ENCODE results near the gene MAVS.

MAVS gene

GRCh38 chr20:3869839-3870634 lies 23.4 kb downstream of the MAVS start:
- POLR2A ChIA-PET, result no interaction called here
- no peak for DNase-seq (ENCODE audit: extremely low spot score)
- TF ChIP-seq FOXM1 (IDR thresholded peaks at IDR 0.05; ENCODE audit: borderline replicate concordance), result no peak
- no peak for TF ChIP-seq HDGF (IDR thresholded peaks at IDR 0.05; ENCODE audit: borderline replicate concordance)
- TF ChIP-seq ELF4 (IDR thresholded peaks at IDR 0.05), result no peak
- TF ChIP-seq TARDBP (IDR thresholded peaks at IDR 0.05), result no peak
- TF ChIP-seq SP1 (IDR thresholded peaks at IDR 0.05), result no peak
- no peak for TF ChIP-seq ARNT (IDR thresholded peaks at IDR 0.05)
- no peak for TF ChIP-seq LEF1 (IDR thresholded peaks at IDR 0.05; ENCODE audit: borderline replicate concordance)
- no peak for TF ChIP-seq FOXK2 (IDR thresholded peaks at IDR 0.05)
- no peak for TF ChIP-seq L3MBTL2 (conservative IDR thresholded peaks at IDR 0.05)
- no peak for TF ChIP-seq PKNOX1 (IDR thresholded peaks at IDR 0.05)
- TF ChIP-seq FOXA1 (IDR thresholded peaks at IDR 0.05), result no peak
- TF ChIP-seq SUZ12 (IDR thresholded peaks at IDR 0.05), result no peak
- no peak for TF ChIP-seq BHLHE40 (IDR thresholded peaks at IDR 0.05; ENCODE audit: borderline replicate concordance)
- TF ChIP-seq NFRKB (IDR thresholded peaks at IDR 0.05), result no peak
- no peak for TF ChIP-seq CTBP1 (IDR thresholded peaks at IDR 0.05; ENCODE audit: borderline replicate concordance)
- TF ChIP-seq ZNF384 (IDR thresholded peaks at IDR 0.05), result no peak
- CTCF ChIA-PET, result no interaction called here

GRCh38 chr20:3871550-3872265 lies 25.1 kb downstream of the MAVS start:
- TF ChIP-seq TARDBP (IDR thresholded peaks at IDR 0.05) (no peak), ELF4 (IDR thresholded peaks at IDR 0.05) (no peak), CTBP1 (IDR thresholded peaks at IDR 0.05; ENCODE audit: borderline replicate concordance) (no peak), FOXA1 (IDR thresholded peaks at IDR 0.05) (no peak), SP1 (IDR thresholded peaks at IDR 0.05) (no peak), PKNOX1 (IDR thresholded peaks at IDR 0.05) (no peak), FOXK2 (IDR thresholded peaks at IDR 0.05) (no peak), HDGF (IDR thresholded peaks at IDR 0.05; ENCODE audit: borderline replicate concordance) (no peak), ZNF384 (IDR thresholded peaks at IDR 0.05) (no peak), SUZ12 (IDR thresholded peaks at IDR 0.05) (no peak), BHLHE40 (IDR thresholded peaks at IDR 0.05; ENCODE audit: borderline replicate concordance) (no peak), FOXM1 (IDR thresholded peaks at IDR 0.05; ENCODE audit: borderline replicate concordance) (no peak), L3MBTL2 (conservative IDR thresholded peaks at IDR 0.05) (no peak), NFRKB (IDR thresholded peaks at IDR 0.05) (no peak), LEF1 (IDR thresholded peaks at IDR 0.05; ENCODE audit: borderline replicate concordance) (no peak), ARNT (IDR thresholded peaks at IDR 0.05) (no peak)
- CTCF ChIA-PET, result no interaction called here
- POLR2A ChIA-PET, result no interaction called here
- DNase-seq (ENCODE audit: extremely low spot score), result no peak

GRCh38 chr20:3873507-3873906 lies 26.9 kb downstream of the MAVS start:
- no peak for DNase-seq (ENCODE audit: extremely low spot score)
- POLR2A ChIA-PET, result no interaction called here
- no peak for TF ChIP-seq BHLHE40 (IDR thresholded peaks at IDR 0.05; ENCODE audit: borderline replicate concordance)
- no peak for TF ChIP-seq FOXK2 (IDR thresholded peaks at IDR 0.05)
- no peak for TF ChIP-seq FOXM1 (IDR thresholded peaks at IDR 0.05; ENCODE audit: borderline replicate concordance)
- TF ChIP-seq CTBP1 (IDR thresholded peaks at IDR 0.05; ENCODE audit: borderline replicate concordance), result no peak
- TF ChIP-seq ELF4 (IDR thresholded peaks at IDR 0.05), result no peak
- no peak for TF ChIP-seq TARDBP (IDR thresholded peaks at IDR 0.05)
- no peak for TF ChIP-seq FOXA1 (IDR thresholded peaks at IDR 0.05)
- TF ChIP-seq NFRKB (IDR thresholded peaks at IDR 0.05), result no peak
- TF ChIP-seq SP1 (IDR thresholded peaks at IDR 0.05), result no peak
- TF ChIP-seq PKNOX1 (IDR thresholded peaks at IDR 0.05), result no peak
- CTCF ChIA-PET, result no interaction called here

GRCh38 chr20:3874194-3874844 lies 27.7 kb downstream of the MAVS start:
- CTCF ChIA-PET, result no interaction called here
- POLR2A ChIA-PET, result interaction anchor here (1.1 kb wide), 1 partner anchor 88 kb away, joined by 4 read pairs; the partner anchor contains the start of gene CENPB
- TF ChIP-seq ZNF384 (IDR thresholded peaks at IDR 0.05), result no peak
- TF ChIP-seq TARDBP (IDR thresholded peaks at IDR 0.05), result no peak
- TF ChIP-seq CTBP1 (IDR thresholded peaks at IDR 0.05; ENCODE audit: borderline replicate concordance), result no peak
- TF ChIP-seq ELF4 (IDR thresholded peaks at IDR 0.05), result no peak
- no peak for TF ChIP-seq FOXK2 (IDR thresholded peaks at IDR 0.05)
- TF ChIP-seq LEF1 (IDR thresholded peaks at IDR 0.05; ENCODE audit: borderline replicate concordance), result no peak
- no peak for TF ChIP-seq NFRKB (IDR thresholded peaks at IDR 0.05)
- TF ChIP-seq FOXM1 (IDR thresholded peaks at IDR 0.05; ENCODE audit: borderline replicate concordance), result no peak
- TF ChIP-seq FOXA1 (IDR thresholded peaks at IDR 0.05), result no peak
- no peak for TF ChIP-seq ARNT (IDR thresholded peaks at IDR 0.05)
- TF ChIP-seq HDGF (IDR thresholded peaks at IDR 0.05; ENCODE audit: borderline replicate concordance), result no peak
- TF ChIP-seq SP1 (IDR thresholded peaks at IDR 0.05), result no peak
- TF ChIP-seq BHLHE40 (IDR thresholded peaks at IDR 0.05; ENCODE audit: borderline replicate concordance), result no peak
- no peak for TF ChIP-seq PKNOX1 (IDR thresholded peaks at IDR 0.05)
- no peak for TF ChIP-seq SUZ12 (IDR thresholded peaks at IDR 0.05)
- no peak for TF ChIP-seq L3MBTL2 (conservative IDR thresholded peaks at IDR 0.05)
- no peak for DNase-seq (ENCODE audit: extremely low spot score)
